ENCODE measurements around the gene CARM1.
A peak's percentile ranks its signal among the peaks of the same experiment; 100 is the strongest.
"Not testable (repeated sequence)": the region's sequence is repeated elsewhere in the genome, so short reads cannot be mapped to it uniquely, and the experiment has no call there.

Gene CARM1

GRCh38 chr19:10835089-10835753 is 36.1 kb upstream of the CARM1 start:
- Histone ChIP-seq H3K4me3 (ENCODE audit: low read depth, low read length) (peak overlapping the region; percentile 75), H3K9me3 (ENCODE audit: control insufficient read depth, insufficient read depth, low read length) (peaks cover 5% of the 10 kb centered on the region), H3K4me1 (ENCODE audit: control insufficient read depth, insufficient read depth, low read length) (no peaks in the 10 kb centered on the region), H3K36me3 (ENCODE audit: control insufficient read depth, insufficient read depth, low read length) (peaks cover 18% of the 10 kb centered on the region), H3K9ac (ENCODE audit: low read depth, low read length) (peak overlapping the region; percentile 16), H3K27me3 (ENCODE audit: control insufficient read depth, insufficient read depth, low read length) (peaks cover 5% of the 10 kb centered on the region)

- H3K9me3 ChIP-seq (ENCODE audit: control insufficient read depth, insufficient read depth, low read length) = peaks cover 5% of the 10 kb centered on the region
- H3K4me3 ChIP-seq (ENCODE audit: low read depth, low read length) = peak within 1 kb of the TSS; percentile 85
- peaks cover 13% of the 10 kb centered on the region for H3K36me3 ChIP-seq (ENCODE audit: control insufficient read depth, insufficient read depth, low read length)
- H3K9ac ChIP-seq (ENCODE audit: low read depth, low read length) = peak within 1 kb of the TSS; percentile 94
- H3K27me3 ChIP-seq (ENCODE audit: control insufficient read depth, insufficient read depth, low read length) = peaks cover 5% of the 10 kb centered on the region
- H3K4me1 ChIP-seq (ENCODE audit: control insufficient read depth, insufficient read depth, low read length) = no peaks in the 10 kb centered on the region
Measured at GRCh38 chr19:10835754-10836478, 35.4 kb upstream of the CARM1 start, which contains the start of gene TMED1. TSS of gene TMED1 (minus strand) at chr19:10836212. CDS start at chr19:10836191, 21 bp downstream.

- Histone ChIP-seq H3K36me3 (ENCODE audit: control insufficient read depth, insufficient read depth, low read length) (peaks cover 13% of the 10 kb centered on the region), H3K9me3 (ENCODE audit: control insufficient read depth, insufficient read depth, low read length) (peaks cover 5% of the 10 kb centered on the region), H3K4me3 (ENCODE audit: low read depth, low read length) (peak overlapping the region; percentile 85), H3K27me3 (ENCODE audit: control insufficient read depth, insufficient read depth, low read length) (peaks cover 5% of the 10 kb centered on the region), H3K9ac (ENCODE audit: low read depth, low read length) (peak overlapping the region; percentile 94), H3K4me1 (ENCODE audit: control insufficient read depth, insufficient read depth, low read length) (no peaks in the 10 kb centered on the region)
Measured at GRCh38 chr19:10836479-10837330, 34.6 kb upstream of the CARM1 start.

- H3K9ac ChIP-seq (ENCODE audit: low read depth, low read length); H3K36me3 ChIP-seq (ENCODE audit: control insufficient read depth, insufficient read depth, low read length); H3K4me1 ChIP-seq (ENCODE audit: control insufficient read depth, insufficient read depth, low read length); H3K27me3 ChIP-seq (ENCODE audit: control insufficient read depth, insufficient read depth, low read length); H3K4me3 ChIP-seq (ENCODE audit: low read depth, low read length); H3K9me3 ChIP-seq (ENCODE audit: control insufficient read depth, insufficient read depth, low read length): not testable (repeated sequence)
Measured at GRCh38 chr19:10837649-10838048, 33.7 kb upstream of the CARM1 start.

- H3K4me3 ChIP-seq (ENCODE audit: low read depth, low read length) = no peak overlapping the region
- H3K9me3 ChIP-seq (ENCODE audit: control insufficient read depth, insufficient read depth, low read length) = peaks cover 5% of the 10 kb centered on the region
- H3K4me1 ChIP-seq (ENCODE audit: control insufficient read depth, insufficient read depth, low read length) = no peaks in the 10 kb centered on the region
- H3K9ac ChIP-seq (ENCODE audit: low read depth, low read length) = no peak overlapping the region
- no peaks in the 10 kb centered on the region for H3K36me3 ChIP-seq (ENCODE audit: control insufficient read depth, insufficient read depth, low read length)
- peaks cover 5% of the 10 kb centered on the region for H3K27me3 ChIP-seq (ENCODE audit: control insufficient read depth, insufficient read depth, low read length)
Measured at GRCh38 chr19:10838377-10838776, 33.0 kb upstream of the CARM1 start.

- H3K27me3 ChIP-seq (ENCODE audit: control insufficient read depth, insufficient read depth, low read length) = peaks cover 5% of the 10 kb centered on the region
Measured at GRCh38 chr19:10839114-10840050, 32.0 kb upstream of the CARM1 start.

GRCh38 chr19:10842788-10843187 is 28.6 kb upstream of the CARM1 start:
- H3K9ac ChIP-seq (ENCODE audit: low read depth, low read length) = no peak overlapping the region
- no peaks in the 10 kb centered on the region for H3K9me3 ChIP-seq (ENCODE audit: control insufficient read depth, insufficient read depth, low read length)
- no peak overlapping the region for H3K4me3 ChIP-seq (ENCODE audit: low read depth, low read length)
- H3K36me3 ChIP-seq (ENCODE audit: control insufficient read depth, insufficient read depth, low read length) = no peaks in the 10 kb centered on the region
- no peaks in the 10 kb centered on the region for H3K4me1 ChIP-seq (ENCODE audit: control insufficient read depth, insufficient read depth, low read length)
- H3K27me3 ChIP-seq (ENCODE audit: control insufficient read depth, insufficient read depth, low read length) = no peaks in the 10 kb centered on the region

More at GRCh38 chr19:10839114-10840050, 32.0 kb upstream of the CARM1 start:
- H3K4me3 ChIP-seq (ENCODE audit: low read depth, low read length) = no peak overlapping the region
- H3K9ac ChIP-seq (ENCODE audit: low read depth, low read length) = no peak overlapping the region
- no peaks in the 10 kb centered on the region for H3K36me3 ChIP-seq (ENCODE audit: control insufficient read depth, insufficient read depth, low read length)
- H3K4me1 ChIP-seq (ENCODE audit: control insufficient read depth, insufficient read depth, low read length) = no peaks in the 10 kb centered on the region
- peaks cover 5% of the 10 kb centered on the region for H3K9me3 ChIP-seq (ENCODE audit: control insufficient read depth, insufficient read depth, low read length)

GRCh38 chr19:10846500-10847202 is 24.7 kb upstream of the CARM1 start:
- Histone ChIP-seq H3K36me3 (ENCODE audit: control insufficient read depth, insufficient read depth, low read length) (no peaks in the 10 kb centered on the region), H3K9ac (ENCODE audit: low read depth, low read length) (no peak overlapping the region), H3K27me3 (ENCODE audit: control insufficient read depth, insufficient read depth, low read length) (no peaks in the 10 kb centered on the region), H3K4me3 (ENCODE audit: low read depth, low read length) (no peak overlapping the region), H3K9me3 (ENCODE audit: control insufficient read depth, insufficient read depth, low read length) (no peaks in the 10 kb centered on the region), H3K4me1 (ENCODE audit: control insufficient read depth, insufficient read depth, low read length) (no peaks in the 10 kb centered on the region)

GRCh38 chr19:10848230-10848856 is 23.0 kb upstream of the CARM1 start, which contains the start of gene C19orf38:
TSS of gene C19orf38 (plus strand) at chr19:10848415. CDS start at chr19:10848509, 94 bp downstream.
- H3K27me3 ChIP-seq (ENCODE audit: control insufficient read depth, insufficient read depth, low read length) = no peaks in the 10 kb centered on the region
- no peaks in the 10 kb centered on the region for H3K4me1 ChIP-seq (ENCODE audit: control insufficient read depth, insufficient read depth, low read length)
- peak within 1 kb of the TSS; percentile 47 for H3K9ac ChIP-seq (ENCODE audit: low read depth, low read length)
- H3K9me3 ChIP-seq (ENCODE audit: control insufficient read depth, insufficient read depth, low read length) = no peaks in the 10 kb centered on the region
- no peak within 1 kb of the TSS for H3K4me3 ChIP-seq (ENCODE audit: low read depth, low read length)
- H3K36me3 ChIP-seq (ENCODE audit: control insufficient read depth, insufficient read depth, low read length) = no peaks in the 10 kb centered on the region

- Histone ChIP-seq H3K4me1 (ENCODE audit: control insufficient read depth, insufficient read depth, low read length) (no peaks in the 10 kb centered on the region), H3K9me3 (ENCODE audit: control insufficient read depth, insufficient read depth, low read length) (no peaks in the 10 kb centered on the region), H3K4me3 (ENCODE audit: low read depth, low read length) (no peak overlapping the region), H3K36me3 (ENCODE audit: control insufficient read depth, insufficient read depth, low read length) (no peaks in the 10 kb centered on the region), H3K27me3 (ENCODE audit: control insufficient read depth, insufficient read depth, low read length) (no peaks in the 10 kb centered on the region), H3K9ac (ENCODE audit: low read depth, low read length) (no peak overlapping the region)
Measured at GRCh38 chr19:10850631-10851030, 20.7 kb upstream of the CARM1 start.
